Tibial artery (tissue), 4 donors: ENCODE measurements around the gene SLC10A4.
A peak's percentile ranks its signal among the peaks of the same experiment; 100 is the strongest.

Source experiments
- DNase-seq, 2 donors: peaks; one replicate each; pipeline ENCODE4 v3.0.0-alpha.2; 2019
- H3K27ac ChIP-seq, 2 donors: fragments of 200-600 bp; sonication (generic) in 1 of 2; 1 replicate in 1 of 2; 2 replicates in 1 of 2; pipeline ENCODE4 v1.5.1; 2018 to 2019; ENCODE audit warnings: mild to moderate bottlenecking in 1 of 2
- H3K27me3 ChIP-seq, 2 donors: fragments of 200-600 bp; sonication (generic) in 1 of 2; one replicate each; pipeline versions ENCODE4 v1.5.1 to v1.6.0; 2016 to 2019
- H3K36me3 ChIP-seq, 3 donors: fragments of 200-600 bp; sonication (generic) in 2 of 3; one replicate each; pipeline ENCODE4 v1.5.1; 2016 to 2019; ENCODE audit warnings: mild to moderate bottlenecking in 2 of 3
- H3K4me1 ChIP-seq, 4 donors: fragments of 200-600 bp; sonication (generic) in 2 of 4; 1 replicate in 3 of 4; 2 replicates in 1 of 4; pipeline ENCODE4 v1.5.1; 2016 to 2019
- H3K4me3 ChIP-seq, 2 donors: fragments of 200-600 bp; sonication (generic) in 1 of 2; 1 replicate in 1 of 2; 2 replicates in 1 of 2; pipeline ENCODE4 v1.5.1; 2018 to 2019; ENCODE audit warnings: mild to moderate bottlenecking in 2 of 2
- H3K9me3 ChIP-seq, 3 donors: fragments of 200-600 bp; sonication (generic) in 1 of 3; one replicate each; pipeline ENCODE4 v1.5.1; 2016 to 2019
- intact Hi-C: fragments of 100-400 bp; cut with DNase I; formaldehyde crosslinking; loops from one replicate; pipeline ENCODE4 v1.15.0; 2023; ENCODE audit warnings: low total_unique reads
- TF ChIP-seq, protein P1 (sequence below), 2 experiments: fragments of 200-600 bp in 1 of 2; fragments of 450-650 bp in 1 of 2; IDR thresholded peaks; one replicate each; pipeline ENCODE4 v1.5.1; 2017 to 2019; ENCODE audit warnings: antibody characterized with exemption in 2 of 2, mild to moderate bottlenecking in 1 of 2, moderate library complexity in 1 of 2

Gene SLC10A4

DNA sequence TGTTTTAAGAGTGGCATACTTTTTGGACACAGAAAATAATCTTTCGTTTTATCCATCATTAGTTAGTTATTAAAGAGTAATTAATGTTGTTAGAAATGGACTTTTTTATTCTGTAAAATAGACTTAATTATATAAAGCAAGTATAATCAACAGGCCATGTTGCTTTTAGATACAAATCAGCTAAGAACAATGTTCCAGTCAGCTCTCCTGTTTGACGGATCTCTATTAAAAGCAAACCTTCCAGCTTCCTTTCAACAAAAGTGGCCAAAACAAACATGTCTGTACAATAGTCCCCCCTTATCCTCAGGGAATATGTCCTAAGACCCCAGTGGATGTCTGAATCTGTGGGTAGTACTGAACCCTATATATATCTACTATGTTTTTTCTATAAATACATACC, 4.9 kb upstream of the SLC10A4 start:
- intact Hi-C loops = no loop called here
- DNase-seq = no peak
- Histone ChIP-seq H3K4me3 (no peak overlapping the region), H3K4me1 (peaks cover 0 to 10% (median 2%) of the 10 kb centered on the region in 4 donors), H3K27me3 (peaks cover 0 to 10% of the 10 kb centered on the region in 2 donors), H3K36me3 (no peaks in the 10 kb centered on the region), H3K9me3 (no peaks in the 10 kb centered on the region), H3K27ac (no peak overlapping the region)
- TF ChIP-seq, protein P1, sequence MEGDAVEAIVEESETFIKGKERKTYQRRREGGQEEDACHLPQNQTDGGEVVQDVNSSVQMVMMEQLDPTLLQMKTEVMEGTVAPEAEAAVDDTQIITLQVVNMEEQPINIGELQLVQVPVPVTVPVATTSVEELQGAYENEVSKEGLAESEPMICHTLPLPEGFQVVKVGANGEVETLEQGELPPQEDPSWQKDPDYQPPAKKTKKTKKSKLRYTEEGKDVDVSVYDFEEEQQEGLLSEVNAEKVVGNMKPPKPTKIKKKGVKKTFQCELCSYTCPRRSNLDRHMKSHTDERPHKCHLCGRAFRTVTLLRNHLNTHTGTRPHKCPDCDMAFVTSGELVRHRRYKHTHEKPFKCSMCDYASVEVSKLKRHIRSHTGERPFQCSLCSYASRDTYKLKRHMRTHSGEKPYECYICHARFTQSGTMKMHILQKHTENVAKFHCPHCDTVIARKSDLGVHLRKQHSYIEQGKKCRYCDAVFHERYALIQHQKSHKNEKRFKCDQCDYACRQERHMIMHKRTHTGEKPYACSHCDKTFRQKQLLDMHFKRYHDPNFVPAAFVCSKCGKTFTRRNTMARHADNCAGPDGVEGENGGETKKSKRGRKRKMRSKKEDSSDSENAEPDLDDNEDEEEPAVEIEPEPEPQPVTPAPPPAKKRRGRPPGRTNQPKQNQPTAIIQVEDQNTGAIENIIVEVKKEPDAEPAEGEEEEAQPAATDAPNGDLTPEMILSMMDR (IDR thresholded peaks at IDR 0.05) = no peak

GRCh38 chr4:48481581-48481980, 1.6 kb upstream of the SLC10A4 start:
- H3K4me1 ChIP-seq = peaks cover 0 to 16% (median 10%) of the 10 kb centered on the region in 4 donors
- H3K4me3 ChIP-seq = no peak overlapping the region
- H3K27ac ChIP-seq = no peak overlapping the region
- TF ChIP-seq, protein P1 (IDR thresholded peaks at IDR 0.05) = no peak
- DNase-seq = no peak
- no peaks in the 10 kb centered on the region for H3K36me3 ChIP-seq
- H3K9me3 ChIP-seq = no peaks in the 10 kb centered on the region
- intact Hi-C loops = no loop called here
- peaks cover 0 to 38% of the 10 kb centered on the region in 2 donors for H3K27me3 ChIP-seq

DNA sequence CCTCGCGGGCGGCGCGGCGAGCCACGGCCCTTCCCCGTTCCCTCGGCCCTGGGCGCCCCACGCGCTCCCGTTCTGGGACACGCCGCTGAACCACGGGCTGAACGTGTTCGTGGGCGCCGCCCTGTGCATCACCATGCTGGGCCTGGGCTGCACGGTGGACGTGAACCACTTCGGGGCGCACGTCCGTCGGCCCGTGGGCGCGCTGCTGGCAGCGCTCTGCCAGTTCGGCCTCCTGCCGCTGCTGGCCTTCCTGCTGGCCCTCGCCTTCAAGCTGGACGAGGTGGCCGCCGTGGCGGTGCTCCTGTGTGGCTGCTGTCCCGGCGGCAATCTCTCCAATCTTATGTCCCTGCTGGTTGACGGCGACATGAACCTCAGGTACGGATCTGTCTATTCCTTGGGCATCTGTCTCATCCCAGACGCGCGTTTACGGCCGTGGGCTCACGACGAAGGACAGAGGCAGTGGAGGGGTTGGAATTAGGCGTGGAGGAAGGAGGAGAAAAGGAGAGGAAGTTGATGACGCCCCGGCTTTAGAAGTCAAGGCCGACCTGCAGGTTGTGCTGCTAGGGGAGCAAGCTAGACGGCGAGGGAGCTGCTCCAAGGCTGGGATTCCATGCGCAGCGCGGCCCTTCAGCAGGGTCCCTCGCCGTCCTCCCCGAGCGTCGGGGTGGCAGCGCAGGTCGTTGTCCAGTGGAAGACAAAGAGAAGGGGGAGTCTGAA, 792 bp downstream of the SLC10A4 start:
- H3K27me3 ChIP-seq = peaks cover 0 to 48% of the 10 kb centered on the region in 2 donors
- no peak for DNase-seq
- no peak overlapping the region for H3K27ac ChIP-seq
- no peaks in the 10 kb centered on the region for H3K36me3 ChIP-seq
- TF ChIP-seq, protein P1 (IDR thresholded peaks at IDR 0.05) = no peak
- intact Hi-C loops = no loop called here
- H3K4me3 ChIP-seq = peak overlapping the region; percentile 11 to 47
- H3K9me3 ChIP-seq = no peaks in the 10 kb centered on the region
- H3K4me1 ChIP-seq = peaks cover 0 to 10% (median 9%) of the 10 kb centered on the region in 4 donors

DNA sequence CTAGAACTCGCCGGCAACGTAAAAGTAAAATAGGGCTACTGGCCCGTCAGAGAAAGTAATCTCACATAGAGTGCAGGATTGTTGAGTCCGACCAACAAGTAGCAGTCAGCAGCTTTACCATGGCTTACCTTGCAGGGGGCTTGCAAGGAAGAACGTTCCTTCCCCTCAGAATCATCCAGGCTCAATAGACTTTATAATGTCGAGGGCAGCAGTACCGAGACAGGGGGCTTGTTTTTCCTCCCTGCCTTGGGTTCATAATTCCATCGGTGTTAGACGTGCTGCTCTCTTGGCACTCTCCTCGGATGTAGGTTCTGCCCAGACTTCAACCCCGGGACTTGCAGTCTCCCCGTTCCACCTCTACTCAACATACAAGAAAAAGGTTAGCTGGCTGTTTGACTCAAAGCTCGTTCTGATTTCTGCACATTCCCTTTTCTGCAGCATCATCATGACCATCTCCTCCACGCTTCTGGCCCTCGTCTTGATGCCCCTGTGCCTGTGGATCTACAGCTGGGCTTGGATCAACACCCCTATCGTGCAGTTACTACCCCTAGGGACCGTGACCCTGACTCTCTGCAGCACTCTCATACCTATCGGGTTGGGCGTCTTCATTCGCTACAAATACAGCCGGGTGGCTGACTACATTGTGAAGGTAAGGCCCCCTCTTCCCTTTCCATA, 1.5 kb downstream of the SLC10A4 start:
- peaks cover 0 to 13% (median 10%) of the 10 kb centered on the region in 4 donors for H3K4me1 ChIP-seq
- DNase-seq = no peak
- H3K27ac ChIP-seq = no peak overlapping the region
- H3K36me3 ChIP-seq = no peaks in the 10 kb centered on the region
- H3K9me3 ChIP-seq = no peaks in the 10 kb centered on the region
- H3K27me3 ChIP-seq = peaks cover 0 to 55% of the 10 kb centered on the region in 2 donors
- intact Hi-C loops = no loop called here
- H3K4me3 ChIP-seq = no peak overlapping the region
- TF ChIP-seq, protein P1 (IDR thresholded peaks at IDR 0.05) = no peak

- no peak for DNase-seq
Observed at GRCh38 chr4:48489683-48490011, 6.5 kb downstream of the SLC10A4 start.

More at GRCh38 chr4:48489683-48490011, 6.5 kb downstream of the SLC10A4 start:
- no peaks in the 10 kb centered on the region for H3K36me3 ChIP-seq
- H3K27me3 ChIP-seq = peaks cover 0 to 55% of the 10 kb centered on the region in 2 donors
- peak overlapping the region; percentile 25 to 45 for H3K4me3 ChIP-seq
- no peaks in the 10 kb centered on the region for H3K9me3 ChIP-seq
- no peak overlapping the region for H3K27ac ChIP-seq
- intact Hi-C loops = no loop called here
- TF ChIP-seq, protein P1 (IDR thresholded peaks at IDR 0.05) = no peak
- peaks cover 0 to 19% (median 12%) of the 10 kb centered on the region in 4 donors for H3K4me1 ChIP-seq
